HCT116 (cell line): ENCODE measurements around the gene WDR43. TPM values are rescaled to one million over a fixed set of nuclear protein-coding genes. Genes with fewer than 3 reads are reported as not detected.

Source experiments
- ATAC-seq: fragments of 200-7000 bp; cut with Tn5 transposase; 2 replicates; pipeline ENCODE4 v1.9.1; 2020; ENCODE audit warnings: mild to moderate bottlenecking, moderate library complexity
- Bru-seq: library from RNA; stranded (reverse); fragments of 400-500 nt; gene quantifications from one replicate; lab custom pipeline; 2021; lab: Mats Ljungman, UMichigan
- BruChase-seq, 2 experiments: library from RNA; stranded (reverse); fragments of 400-500 nt; gene quantifications; one replicate each; lab custom pipeline; 2021; lab: Mats Ljungman, UMichigan
- BruUV-seq: library from RNA; stranded (reverse); fragments of 400-500 nt; replicated peaks from 2 replicates; lab custom pipeline; 2021; lab: Mats Ljungman, UMichigan
- CTCF ChIA-PET: fragments of 300-600 bp; sonication (Branson Sonifier 250); formaldehyde crosslinking; loops from one replicate; lab custom pipeline; 2021; ENCODE audit warnings: antibody characterized with exemption; lab: Charles Lee
- POLR2A ChIA-PET: fragments of 300-600, 350-600 bp; sonication (Branson Sonifier 250); formaldehyde crosslinking; loops from one replicate; lab custom pipeline; 2021; ENCODE audit warnings: antibody characterized with exemption; lab: Charles Lee
- RAD21 ChIA-PET, 2 experiments: fragments of 300-600 bp; sonication (Branson Sonifier 250); formaldehyde crosslinking; loops; one replicate each; lab custom pipeline; 2023; ENCODE audit warnings: low total read pairs in 2 of 2; ENCODE audit not compliant: uncharacterized antibody in 2 of 2, unreplicated experiment in 2 of 2, low non-redundant PET in 1 of 2; lab: Charles Lee
- DNase-seq: peaks from one replicate; pipeline ENCODE4 v3.0.0-alpha.2; 2010; ENCODE audit warnings: low read depth, low spot score
- H2AFZ ChIP-seq: fragments of 200-600 bp; shearing (Covaris generic), sonication (generic); 2 replicates; pipeline ENCODE4 v1.6.1; 2017; ENCODE audit warnings: low read depth, mixed run types, mixed read lengths, antibody characterized with exemption, low read length; ENCODE audit not compliant: poor library complexity, severe bottlenecking
- H3K27ac ChIP-seq: 2 replicates; pipeline ENCODE4 v1.5.1; 2012; ENCODE audit warnings: low read depth, low read length
- H3K27me3 ChIP-seq: fragments of 200-600 bp; sonication (generic); 2 replicates; pipeline ENCODE4 v1.6.1; 2016; ENCODE audit warnings: mixed run types, low read length, mixed read lengths; ENCODE audit not compliant: insufficient read depth
- H3K36me3 ChIP-seq, 2 experiments: fragments of 200-500 bp in 1 of 2; fragments of 200-600 bp in 1 of 2; sonication (Bioruptor generic) in 1 of 2; sonication (generic) in 1 of 2; 2 replicates each; pipeline versions ENCODE4 v1.5.1 to v1.6.1; 2014 to 2016; ENCODE audit warnings: low read length in 2 of 2, inconsistent platforms in 1 of 2, mixed read lengths in 1 of 2, mixed run types in 1 of 2; ENCODE audit not compliant: insufficient read depth in 2 of 2, control insufficient read depth in 1 of 2
- H3K4me1 ChIP-seq, 2 experiments: fragments of 200-600 bp in 1 of 2; sonication (generic) in 1 of 2; 2 replicates each; pipeline versions ENCODE4 v1.5.1 to v1.6.1; 2012 to 2017; ENCODE audit warnings: low read length in 2 of 2, inconsistent platforms in 1 of 2, mild to moderate bottlenecking in 1 of 2, mixed read lengths in 1 of 2, mixed run types in 1 of 2, moderate library complexity in 1 of 2; ENCODE audit not compliant: insufficient read depth in 2 of 2, control insufficient read depth in 1 of 2
- H3K4me2 ChIP-seq: fragments of 200-600 bp; sonication (generic); 2 replicates; pipeline ENCODE4 v1.6.1; 2017; ENCODE audit warnings: mixed run types, low read length, mixed read lengths
- H3K4me3 ChIP-seq, 2 experiments: fragments of 200-600 bp in 1 of 2; sonication (generic) in 1 of 2; replicated peaks in 1 of 2; 2 replicates each; pipeline ENCODE4 v1.5.1; 2011 to 2016; ENCODE audit warnings: low read length in 2 of 2, control low read depth in 1 of 2, low read depth in 1 of 2, mild to moderate bottlenecking in 1 of 2, mixed read lengths in 1 of 2, mixed run types in 1 of 2
- H3K79me2 ChIP-seq: fragments of 200-600 bp; sonication (generic); 2 replicates; pipeline ENCODE4 v1.6.1; 2017; ENCODE audit warnings: mild to moderate bottlenecking, mixed run types, low read length, moderate library complexity, mixed read lengths; ENCODE audit not compliant: insufficient read depth
- H3K9ac ChIP-seq: fragments of 200-600 bp; sonication (generic); 2 replicates; pipeline ENCODE4 v1.6.1; 2016; ENCODE audit warnings: low read length, mixed read lengths
- H3K9me2 ChIP-seq: fragments of 200-600 bp; sonication (generic), shearing (Covaris generic); 2 replicates; pipeline ENCODE4 v1.6.1; 2017; ENCODE audit warnings: mixed run types, mild to moderate bottlenecking, moderate library complexity; ENCODE audit not compliant: insufficient read depth
- H3K9me3 ChIP-seq, 2 experiments: fragments of 200-500 bp in 1 of 2; fragments of 200-600 bp in 1 of 2; sonication (Bioruptor generic) in 1 of 2; sonication (generic) in 1 of 2; 2 replicates each; pipeline ENCODE4 v1.6.1; 2014 to 2017; ENCODE audit warnings: low read length in 2 of 2, mixed read lengths in 2 of 2, inconsistent platforms in 1 of 2, low read depth in 1 of 2, mild to moderate bottlenecking in 1 of 2, mixed run types in 1 of 2, moderate library complexity in 1 of 2; ENCODE audit not compliant: control insufficient read depth in 1 of 2, insufficient read depth in 1 of 2
- H4K20me1 ChIP-seq: fragments of 200-600 bp; sonication (generic), shearing (Covaris generic); 2 replicates; pipeline ENCODE4 v1.6.1; 2017; ENCODE audit warnings: mixed run types, mild to moderate bottlenecking, moderate library complexity; ENCODE audit not compliant: insufficient read depth
- CBX3 ChIP-seq: IDR thresholded peaks from 2 replicates; pipeline ENCODE4 v1.6.1; 2012; ENCODE audit warnings: low read depth
- CEBPB ChIP-seq: IDR thresholded peaks from 2 replicates; pipeline ENCODE4 v1.6.1; 2012; ENCODE audit warnings: low read depth
- CTCF ChIP-seq, 3 experiments: fragments of 200-600 bp in 1 of 3; sonication (generic) in 1 of 3; IDR thresholded peaks in 2 of 3; conservative IDR thresholded peaks in 1 of 3; 2 replicates each; pipeline ENCODE4 v1.5.1; 2012 to 2017; ENCODE audit warnings: low read depth in 2 of 3, low read length in 2 of 3, antibody characterized with exemption in 1 of 3, borderline replicate concordance in 1 of 3, control low read depth in 1 of 3, mild to moderate bottlenecking in 1 of 3, mixed read lengths in 1 of 3, mixed run types in 1 of 3, moderate library complexity in 1 of 3; ENCODE audit not compliant: insufficient read depth in 1 of 3
- EGR1 ChIP-seq: IDR thresholded peaks from 2 replicates; pipeline ENCODE4 v1.6.1; 2012; ENCODE audit warnings: low read depth
- ELF1 ChIP-seq: IDR thresholded peaks from 2 replicates; pipeline ENCODE4 v1.6.1; 2012; ENCODE audit warnings: low read depth, borderline replicate concordance
- EZH2 ChIP-seq: fragments of 200-600 bp; sonication (generic); IDR thresholded peaks from 2 replicates; pipeline ENCODE4 v1.6.1; 2017; ENCODE audit warnings: antibody characterized with exemption, mixed run types
- EZH2phosphoT487 ChIP-seq: fragments of 200-600 bp; IDR thresholded peaks from 2 replicates; pipeline ENCODE4 v1.6.1; 2018; ENCODE audit warnings: antibody characterized with exemption, borderline replicate concordance
- FOSL1 ChIP-seq: IDR thresholded peaks from 2 replicates; pipeline ENCODE4 v1.6.1; 2012; ENCODE audit warnings: low read depth
- JUND ChIP-seq: IDR thresholded peaks from 2 replicates; pipeline ENCODE4 v1.6.1; 2012
- POLR2A ChIP-seq: IDR thresholded peaks from 2 replicates; pipeline ENCODE4 v1.7.0; 2011; ENCODE audit warnings: borderline replicate concordance; ENCODE audit not compliant: insufficient read depth, insufficient read length; ENCODE audit errors: extremely low read depth
- POLR2AphosphoS5 ChIP-seq: IDR thresholded peaks from 2 replicates; pipeline ENCODE4 v1.6.1; 2011; ENCODE audit warnings: mild to moderate bottlenecking, low read depth, low read length, moderate library complexity
- RAD21 ChIP-seq: IDR thresholded peaks from 2 replicates; pipeline ENCODE4 v1.6.1; 2012; ENCODE audit warnings: low read depth, mild to moderate bottlenecking
- SIN3A ChIP-seq: IDR thresholded peaks from 2 replicates; pipeline ENCODE4 v1.6.1; 2012; ENCODE audit warnings: low read depth
- SP1 ChIP-seq: IDR thresholded peaks from 2 replicates; pipeline ENCODE4 v1.6.1; 2012; ENCODE audit warnings: low read depth
- TCF7L2 ChIP-seq: IDR thresholded peaks from 2 replicates; pipeline ENCODE4 v1.7.0; 2011; ENCODE audit warnings: borderline replicate concordance, inconsistent platforms; ENCODE audit not compliant: insufficient read depth, insufficient read length; ENCODE audit errors: extremely low read depth
- YY1 ChIP-seq: IDR thresholded peaks from 2 replicates; pipeline ENCODE4 v1.6.1; 2011; ENCODE audit warnings: low read length, low read depth, moderate library complexity, mild to moderate bottlenecking; ENCODE audit not compliant: insufficient replicate concordance; ENCODE audit errors: extremely low read depth
- ZFX ChIP-seq: fragments of 450-650 bp; IDR thresholded peaks from 2 replicates; pipeline ENCODE4 v1.6.1; 2017
- ZNF274 ChIP-seq: fragments of 200-500 bp; sonication (Bioruptor generic); IDR thresholded peaks from 2 replicates; pipeline ENCODE4 v1.6.1; 2014; ENCODE audit warnings: mild to moderate bottlenecking, low read depth, low read length, inconsistent platforms
- intact Hi-C: fragments of 100-400 bp; cut with micrococcal nuclease; formaldehyde crosslinking; loops from 2 replicates; pipeline ENCODE4 v1.10.0; 2022
- long read RNA-seq: library from polyadenylated mRNA; unstranded; transcript quantifications from one replicate; pipeline ENCODE4 v2.0.0, GENCODE V29; 2021; ENCODE audit not compliant: unreplicated experiment
- polyA plus RNA-seq: library from polyadenylated mRNA; unstranded; fragments of >200 nt; gene quantifications from 2 replicates; pipeline ENCODE4 v1.2.1, GENCODE V29; 2012; ENCODE audit warnings: missing spikeins
- total RNA-seq: library from RNA; stranded (reverse); gene quantifications from one replicate; pipeline ENCODE4 v1.2.1, GENCODE V29; 2021; ENCODE audit not compliant: unreplicated experiment
- TF ChIP-seq, protein P1 (sequence below): IDR thresholded peaks from 2 replicates; pipeline ENCODE4 v1.6.1; 2012; ENCODE audit warnings: low read depth

WDR43 gene
- total RNA-seq (119 TPM), Bru-seq, nascent RNA (percentile 98 among the genes with signal in this experiment), BruChase-seq, experiment 1, labeled RNA remaining after a 6-hour chase (percentile 93 among the genes with signal in this experiment), BruChase-seq, experiment 2, labeled RNA remaining after a 2-hour chase (percentile 97 among the genes with signal in this experiment)
- polyA plus RNA-seq = 58.2 and 67.2 TPM in 2 replicates
- long read RNA-seq, transcript WDR43-202 (18 exons, 3,533 nt) = major isoform, 267 of 339 reads
- long read RNA-seq, partial matches to known transcripts = 32 of 339 reads
- long read RNA-seq, other reads (novel, unspliced or antisense) = 40 of 339 reads

GRCh38 chr2:28894470-28895188 lies at the start of gene WDR43:
Gene WDR43, plus strand, starts transcription at chr2:28894667. Its CDS starts 32 bp downstream, at chr2:28894699.
- H3K9me3 ChIP-seq = no peaks in the 10 kb centered on the region
- TF ChIP-seq RAD21 = no peak
- peak; percentile 62 for TF ChIP-seq TCF7L2
- no peak for TF ChIP-seq EZH2
- TF ChIP-seq POLR2A = peak; percentile 73
- 0 out of 2 replicates have a peak, but pooled peaks have one; percentile 38 for TF ChIP-seq EGR1
- peak; percentile 98 for TF ChIP-seq SP1
- peak; percentile 70; the same call in 1 of the 2 replicates for TF ChIP-seq ELF1
- TF ChIP-seq YY1 = peak; percentile 96
- TF ChIP-seq ZFX = peak; percentile 99
- no peak for TF ChIP-seq CEBPB
- no peak for TF ChIP-seq FOSL1
- no peak; the same call in 1 of the 2 replicates for TF ChIP-seq CBX3
- TF ChIP-seq EZH2phosphoT487 = no peak
- TF ChIP-seq CTCF (IDR thresholded peaks at IDR 0.05 in 2 of 3, conservative IDR thresholded peaks at IDR 0.05 in 1 of 3; ENCODE audit: borderline replicate concordance in 1 of 3, insufficient read depth in 1 of 3, low read depth in 2 of 3, low read length in 2 of 3) = no peak
- TF ChIP-seq ZNF274 = no peak
- TF ChIP-seq JUND = no peak
- TF ChIP-seq SIN3A = peak; percentile 87
- TF ChIP-seq POLR2AphosphoS5 = peak; percentile 91
- TF ChIP-seq, protein P1, sequence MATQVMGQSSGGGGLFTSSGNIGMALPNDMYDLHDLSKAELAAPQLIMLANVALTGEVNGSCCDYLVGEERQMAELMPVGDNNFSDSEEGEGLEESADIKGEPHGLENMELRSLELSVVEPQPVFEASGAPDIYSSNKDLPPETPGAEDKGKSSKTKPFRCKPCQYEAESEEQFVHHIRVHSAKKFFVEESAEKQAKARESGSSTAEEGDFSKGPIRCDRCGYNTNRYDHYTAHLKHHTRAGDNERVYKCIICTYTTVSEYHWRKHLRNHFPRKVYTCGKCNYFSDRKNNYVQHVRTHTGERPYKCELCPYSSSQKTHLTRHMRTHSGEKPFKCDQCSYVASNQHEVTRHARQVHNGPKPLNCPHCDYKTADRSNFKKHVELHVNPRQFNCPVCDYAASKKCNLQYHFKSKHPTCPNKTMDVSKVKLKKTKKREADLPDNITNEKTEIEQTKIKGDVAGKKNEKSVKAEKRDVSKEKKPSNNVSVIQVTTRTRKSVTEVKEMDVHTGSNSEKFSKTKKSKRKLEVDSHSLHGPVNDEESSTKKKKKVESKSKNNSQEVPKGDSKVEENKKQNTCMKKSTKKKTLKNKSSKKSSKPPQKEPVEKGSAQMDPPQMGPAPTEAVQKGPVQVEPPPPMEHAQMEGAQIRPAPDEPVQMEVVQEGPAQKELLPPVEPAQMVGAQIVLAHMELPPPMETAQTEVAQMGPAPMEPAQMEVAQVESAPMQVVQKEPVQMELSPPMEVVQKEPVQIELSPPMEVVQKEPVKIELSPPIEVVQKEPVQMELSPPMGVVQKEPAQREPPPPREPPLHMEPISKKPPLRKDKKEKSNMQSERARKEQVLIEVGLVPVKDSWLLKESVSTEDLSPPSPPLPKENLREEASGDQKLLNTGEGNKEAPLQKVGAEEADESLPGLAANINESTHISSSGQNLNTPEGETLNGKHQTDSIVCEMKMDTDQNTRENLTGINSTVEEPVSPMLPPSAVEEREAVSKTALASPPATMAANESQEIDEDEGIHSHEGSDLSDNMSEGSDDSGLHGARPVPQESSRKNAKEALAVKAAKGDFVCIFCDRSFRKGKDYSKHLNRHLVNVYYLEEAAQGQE = no peak

More at GRCh38 chr2:28894470-28895188, at the start of gene WDR43:
- Histone ChIP-seq H4K20me1 (peaks cover 43% of the 10 kb centered on the region; the same call in 1 of the 2 replicates), H3K36me3 (peaks cover 0 to 10% of the 10 kb centered on the region in 2 experiments; a peak in 1 of 4 replicates), H3K4me3 (peak within 1 kb of the TSS; percentile 67 to 98), H3K4me1 (peaks cover 15 to 29% of the 10 kb centered on the region in 2 experiments), H3K27me3 (peaks cover 9% of the 10 kb centered on the region; the same call in 1 of the 2 replicates), H3K9ac (peak within 1 kb of the TSS; percentile 99), H3K9me2 (no peaks in the 10 kb centered on the region), H3K27ac (peak within 1 kb of the TSS; percentile 93), H3K4me2 (peak within 1 kb of the TSS; percentile 90), H3K79me2 (peaks cover 52% of the 10 kb centered on the region), H2AFZ (no peak within 1 kb of the TSS)
- POLR2A ChIA-PET = interaction anchor here (0.6 to 1.9 kb wide), 3 partner anchors 15 to 212 kb away, joined by 4 to 6 read pairs (median 4); partner anchors contain the start of gene TRMT61B
- RAD21 ChIA-PET = no interaction called here
- peak; percentile 90 for ATAC-seq
- DNase-seq = peak; percentile 98
- CTCF ChIA-PET = no interaction called here
- BruUV-seq = no TSS peak
- intact Hi-C loops = loop anchor here (1.0 to 10.0 kb wide), 2 partner anchors 300 to 328 kb away; no protein-coding TSS in a partner anchor
